Keratinocyte (primary cell): ENCODE measurements around the gene FOXE1. TPM values are rescaled to one million over a fixed set of nuclear protein-coding genes. Genes with fewer than 3 reads are reported as not detected.
A peak's percentile ranks its signal among the peaks of the same experiment; 100 is the strongest.

Experiments used
- DNase-seq: peaks from one replicate; pipeline ENCODE4 v3.0.0-alpha.2; 2011; ENCODE audit warnings: low read depth, missing footprints, low spot score
- FAIRE-seq: peaks from 2 replicates; lab custom pipeline; 2011; peaks lifted over from hg19 to GRCh38; lab: Jason Lieb, UNC
- H2AFZ ChIP-seq: 2 replicates; pipeline ENCODE4 v1.6.0; 2012; ENCODE audit warnings: low read length, control low read depth, inconsistent platforms; ENCODE audit not compliant: control insufficient read depth
- H3K27ac ChIP-seq: 2 replicates; pipeline ENCODE4 v1.5.1; 2011; ENCODE audit warnings: low read length; ENCODE audit not compliant: control insufficient read depth, insufficient read depth
- H3K27me3 ChIP-seq: 3 replicates; pipeline ENCODE4 v1.6.0; 2011; ENCODE audit warnings: low read length; ENCODE audit not compliant: control insufficient read depth, insufficient read depth; ENCODE audit errors: extremely low read depth
- H3K36me3 ChIP-seq, 2 experiments: 2 replicates in 1 of 2; 3 replicates in 1 of 2; pipeline ENCODE4 v1.5.1; 2011; ENCODE audit warnings: low read length in 2 of 2, mild to moderate bottlenecking in 1 of 2; ENCODE audit not compliant: control insufficient read depth in 2 of 2, insufficient read depth in 2 of 2; ENCODE audit errors: extremely low read depth in 1 of 2
- H3K4me1 ChIP-seq: 3 replicates; pipeline ENCODE4 v1.5.1; 2011; ENCODE audit warnings: low read length; ENCODE audit not compliant: control insufficient read depth, insufficient read depth; ENCODE audit errors: extremely low read depth
- H3K4me2 ChIP-seq: 3 replicates; pipeline ENCODE4 v1.6.0; 2011; ENCODE audit warnings: low read depth, low read length; ENCODE audit not compliant: control insufficient read depth, insufficient read depth; ENCODE audit errors: extremely low read depth
- H3K4me3 ChIP-seq, 3 experiments: fragments of 200-600 bp in 1 of 3; sonication (generic) in 1 of 3; 2 replicates in 2 of 3; 3 replicates in 1 of 3; pipeline ENCODE4 v1.5.1; 2011 to 2016; ENCODE audit warnings: low read length in 3 of 3, mild to moderate bottlenecking in 3 of 3, control low read depth in 2 of 3, inconsistent platforms in 1 of 3, low read depth in 1 of 3, mixed read lengths in 1 of 3, mixed run types in 1 of 3, moderate library complexity in 1 of 3; ENCODE audit not compliant: control insufficient read depth in 2 of 3, insufficient read depth in 2 of 3; ENCODE audit errors: extremely low read depth in 1 of 3
- H3K79me2 ChIP-seq: 2 replicates; pipeline ENCODE4 v1.6.0; 2012; ENCODE audit warnings: low read length; ENCODE audit not compliant: control insufficient read depth, insufficient read depth
- H3K9ac ChIP-seq: 3 replicates; pipeline ENCODE4 v1.6.0; 2011; ENCODE audit warnings: low read length; ENCODE audit not compliant: control insufficient read depth, insufficient read depth; ENCODE audit errors: extremely low read depth
- H3K9me1 ChIP-seq: 3 replicates; pipeline ENCODE4 v1.6.0; 2011; ENCODE audit warnings: low read length; ENCODE audit not compliant: control insufficient read depth, insufficient read depth; ENCODE audit errors: extremely low read depth
- H3K9me3 ChIP-seq: 2 replicates; pipeline ENCODE4 v1.5.1; 2012; ENCODE audit warnings: low read depth, low read length; ENCODE audit not compliant: control insufficient read depth
- H4K20me1 ChIP-seq: 3 replicates; pipeline ENCODE4 v1.6.0; 2011; ENCODE audit warnings: low read length; ENCODE audit not compliant: control insufficient read depth, insufficient read depth; ENCODE audit errors: extremely low read depth
- EZH2 ChIP-seq: IDR thresholded peaks from one replicate; pipeline ENCODE4 v1.6.1; 2012; ENCODE audit warnings: inconsistent platforms, mild to moderate bottlenecking, low read length, moderate library complexity
- dilution Hi-C: fragments of 300-500 bp; cut with MboI; formaldehyde crosslinking; loops from one replicate; pipeline ENCODE4 v1.7.0; 2020; ENCODE audit warnings: low sequenced_read_pairs; ENCODE audit not compliant: extremely low pct_ligation_motif_present
- polyA plus RNA-seq, 5 experiments: library from polyadenylated mRNA; depleted of rRNA in 3 of 5; stranded (reverse) in 3 of 5; stranded (forward) in 1 of 5; unstranded in 1 of 5; fragments of >200 nt; gene quantifications; 1 replicate in 1 of 5; 2 replicates in 3 of 5; 3 replicates in 1 of 5; pipeline versions ENCODE4 v1.2.1 to v1.2.3, GENCODE V29; 2011 to 2012; ENCODE audit warnings: missing spikeins in 2 of 5, low read depth in 1 of 5, low replicate concordance in 1 of 5
- TF ChIP-seq, protein P1 (sequence below), 3 experiments: IDR thresholded peaks in 1 of 3; conservative IDR thresholded peaks in 1 of 3; optimal IDR thresholded peaks in 1 of 3; 2 replicates in 2 of 3; 3 replicates in 1 of 3; pipeline versions ENCODE3 to v1.5.1; 2011; ENCODE audit warnings: low read length in 3 of 3, mild to moderate bottlenecking in 3 of 3, moderate library complexity in 2 of 3, control low read depth in 1 of 3, inconsistent platforms in 1 of 3; ENCODE audit not compliant: insufficient read depth in 2 of 3; ENCODE audit errors: extremely low read depth in 1 of 3

The FOXE1 gene
- polyA plus RNA-seq, 1 donor (not counting 4 experiments of a cell fraction or from before 2014, with no cell fraction given), result 0.97 TPM

DNA sequence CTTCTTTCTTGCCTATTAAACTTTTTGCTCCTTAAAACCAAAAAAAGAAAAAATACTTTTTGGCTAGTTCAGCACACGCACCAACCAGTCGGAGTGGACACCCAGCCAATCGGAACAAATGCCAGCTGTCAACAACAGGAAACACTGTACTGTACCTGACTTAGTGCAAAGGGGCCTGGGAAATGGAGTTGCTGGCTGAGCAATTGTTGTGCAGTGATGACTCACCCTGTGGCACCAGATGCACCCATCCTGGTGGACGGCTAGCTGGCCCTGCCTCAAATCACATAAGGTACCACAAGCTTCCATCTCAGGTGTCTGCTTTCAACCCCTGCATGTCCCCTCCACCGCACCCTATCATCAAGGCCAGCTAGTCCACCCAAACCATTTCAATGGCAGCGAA is 20.9 kb downstream of the FOXE1 start:
- H3K9ac ChIP-seq, result no peak overlapping the region
- no peak overlapping the region for H3K4me2 ChIP-seq
- dilution Hi-C loops, result no loop called here
- peaks cover 39% of the 10 kb centered on the region for H3K4me1 ChIP-seq
- no peaks in the 10 kb centered on the region for H3K79me2 ChIP-seq
- H4K20me1 ChIP-seq, result no peaks in the 10 kb centered on the region
- no peak for DNase-seq
- TF ChIP-seq, protein P1, sequence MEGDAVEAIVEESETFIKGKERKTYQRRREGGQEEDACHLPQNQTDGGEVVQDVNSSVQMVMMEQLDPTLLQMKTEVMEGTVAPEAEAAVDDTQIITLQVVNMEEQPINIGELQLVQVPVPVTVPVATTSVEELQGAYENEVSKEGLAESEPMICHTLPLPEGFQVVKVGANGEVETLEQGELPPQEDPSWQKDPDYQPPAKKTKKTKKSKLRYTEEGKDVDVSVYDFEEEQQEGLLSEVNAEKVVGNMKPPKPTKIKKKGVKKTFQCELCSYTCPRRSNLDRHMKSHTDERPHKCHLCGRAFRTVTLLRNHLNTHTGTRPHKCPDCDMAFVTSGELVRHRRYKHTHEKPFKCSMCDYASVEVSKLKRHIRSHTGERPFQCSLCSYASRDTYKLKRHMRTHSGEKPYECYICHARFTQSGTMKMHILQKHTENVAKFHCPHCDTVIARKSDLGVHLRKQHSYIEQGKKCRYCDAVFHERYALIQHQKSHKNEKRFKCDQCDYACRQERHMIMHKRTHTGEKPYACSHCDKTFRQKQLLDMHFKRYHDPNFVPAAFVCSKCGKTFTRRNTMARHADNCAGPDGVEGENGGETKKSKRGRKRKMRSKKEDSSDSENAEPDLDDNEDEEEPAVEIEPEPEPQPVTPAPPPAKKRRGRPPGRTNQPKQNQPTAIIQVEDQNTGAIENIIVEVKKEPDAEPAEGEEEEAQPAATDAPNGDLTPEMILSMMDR (optimal IDR thresholded peaks at IDR 0.05 in 1 of 3, IDR thresholded peaks at IDR 0.05 in 1 of 3, conservative IDR thresholded peaks at IDR 0.05 in 1 of 3; ENCODE audit: extremely low read depth in 1 of 3, insufficient read depth in 2 of 3, low read length in 3 of 3), result no peak
- no peak for TF ChIP-seq EZH2
- H3K9me1 ChIP-seq, result no peaks in the 10 kb centered on the region
- peak; percentile 92 for FAIRE-seq
- H2AFZ ChIP-seq, result no peak overlapping the region
- H3K36me3 ChIP-seq, result no peaks in the 10 kb centered on the region
- no peak overlapping the region for H3K27ac ChIP-seq
- H3K27me3 ChIP-seq, result no peaks in the 10 kb centered on the region
- H3K4me3 ChIP-seq, result no peak overlapping the region
- no peaks in the 10 kb centered on the region for H3K9me3 ChIP-seq

- Histone ChIP-seq H3K9me3 (no peaks in the 10 kb centered on the region), H4K20me1 (no peaks in the 10 kb centered on the region), H3K9ac (no peak overlapping the region), H3K4me3 (no peak overlapping the region), H3K4me2 (no peak overlapping the region), H3K36me3 (no peaks in the 10 kb centered on the region), H3K27me3 (no peaks in the 10 kb centered on the region), H3K9me1 (no peaks in the 10 kb centered on the region), H3K4me1 (peaks cover 39% of the 10 kb centered on the region), H3K79me2 (no peaks in the 10 kb centered on the region), H2AFZ (no peak overlapping the region), H3K27ac (no peak overlapping the region)
- TF ChIP-seq, protein P1 (optimal IDR thresholded peaks at IDR 0.05 in 1 of 3, IDR thresholded peaks at IDR 0.05 in 1 of 3, conservative IDR thresholded peaks at IDR 0.05 in 1 of 3; ENCODE audit: extremely low read depth in 1 of 3, insufficient read depth in 2 of 3, low read length in 3 of 3), result no peak
- TF ChIP-seq EZH2, result no peak
- dilution Hi-C loops, result no loop called here
- FAIRE-seq, result peak; percentile 88
- DNase-seq, result no peak
Measured at GRCh38 chr9:97874624-97875023, 21.6 kb downstream of the FOXE1 start.
